WERI-Rb-1 (cell line): ENCODE data around the gene TCF7L1.
"Not testable (repeated sequence)": the region's sequence is repeated elsewhere in the genome, so short reads cannot be mapped to it uniquely, and the experiment has no call there.

Experiments
- DNase-seq: peaks from one replicate; pipeline ENCODE4 v3.0.0-alpha.2; 2020
- H3K27ac ChIP-seq: fragments of 250-450 bp; sonication (Bioruptor Pico); 2 replicates; pipeline ENCODE4 v1.5.1; 2020; ENCODE audit warnings: mild to moderate bottlenecking, moderate library complexity
- H3K27me3 ChIP-seq: fragments of 250-450 bp; sonication (Bioruptor Pico); 2 replicates; pipeline ENCODE4 v1.5.1; 2021; ENCODE audit warnings: mild to moderate bottlenecking, low read depth, moderate library complexity; ENCODE audit not compliant: insufficient read depth, severe bottlenecking
- H3K36me3 ChIP-seq: fragments of 250-450 bp; sonication (Bioruptor Pico); 2 replicates; pipeline ENCODE4 v1.5.1; 2020; ENCODE audit warnings: mild to moderate bottlenecking, moderate library complexity
- H3K4me3 ChIP-seq: 2 replicates; pipeline ENCODE4 v1.5.1; 2011; ENCODE audit warnings: low read depth, mild to moderate bottlenecking, control low read depth, low read length
- H3K9me3 ChIP-seq: fragments of 250-450 bp; sonication (Bioruptor Pico); 2 replicates; pipeline ENCODE4 v1.5.1; 2021; ENCODE audit warnings: mild to moderate bottlenecking, moderate library complexity; ENCODE audit not compliant: severe bottlenecking
- CTCF ChIP-seq: IDR thresholded peaks from 2 replicates; pipeline ENCODE4 v1.5.1; 2011; ENCODE audit warnings: low read depth, mild to moderate bottlenecking, control low read depth, inconsistent platforms, low read length

The TCF7L1 gene

GRCh38 chr2:85308896-85309555, 175.8 kb downstream of the TCF7L1 start:
- peak; percentile 84 for DNase-seq
- H3K36me3 ChIP-seq = peaks cover 7% of the 10 kb centered on the region; the same call in 1 of the 2 replicates

GRCh38 chr2:85309699-85310321, 176.6 kb downstream of the TCF7L1 start:
- DNase-seq = no peak
- H3K36me3 ChIP-seq = peaks cover 7% of the 10 kb centered on the region; the same call in 1 of the 2 replicates
- H3K9me3 ChIP-seq = no peaks in the 10 kb centered on the region
- peak overlapping the region; percentile 63 for H3K27ac ChIP-seq
- no peak for TF ChIP-seq CTCF
- no peak overlapping the region for H3K4me3 ChIP-seq
- H3K27me3 ChIP-seq = no peaks in the 10 kb centered on the region

More at GRCh38 chr2:85308896-85309555, 175.8 kb downstream of the TCF7L1 start:
- no peak for TF ChIP-seq CTCF
- Histone ChIP-seq H3K4me3 (no peak overlapping the region), H3K27ac (peak overlapping the region; percentile 63), H3K9me3 (no peaks in the 10 kb centered on the region), H3K27me3 (no peaks in the 10 kb centered on the region)

- Histone ChIP-seq H3K36me3 (peaks cover 7% of the 10 kb centered on the region; the same call in 1 of the 2 replicates), H3K4me3 (no peak overlapping the region), H3K27ac (no peak overlapping the region), H3K27me3 (no peaks in the 10 kb centered on the region), H3K9me3 (no peaks in the 10 kb centered on the region)
- no peak for DNase-seq
- TF ChIP-seq CTCF = no peak
Measured at GRCh38 chr2:85310330-85310729, 177.1 kb downstream of the TCF7L1 start.

GRCh38 chr2:85312404-85312803, 179.2 kb downstream of the TCF7L1 start:
- TF ChIP-seq CTCF = no peak
- H3K9me3 ChIP-seq = no peaks in the 10 kb centered on the region
- H3K36me3 ChIP-seq = peaks cover 6% of the 10 kb centered on the region
- no peaks in the 10 kb centered on the region for H3K27me3 ChIP-seq
- no peak for DNase-seq
- H3K4me3 ChIP-seq = no peak overlapping the region
- H3K27ac ChIP-seq = no peak overlapping the region

DNA sequence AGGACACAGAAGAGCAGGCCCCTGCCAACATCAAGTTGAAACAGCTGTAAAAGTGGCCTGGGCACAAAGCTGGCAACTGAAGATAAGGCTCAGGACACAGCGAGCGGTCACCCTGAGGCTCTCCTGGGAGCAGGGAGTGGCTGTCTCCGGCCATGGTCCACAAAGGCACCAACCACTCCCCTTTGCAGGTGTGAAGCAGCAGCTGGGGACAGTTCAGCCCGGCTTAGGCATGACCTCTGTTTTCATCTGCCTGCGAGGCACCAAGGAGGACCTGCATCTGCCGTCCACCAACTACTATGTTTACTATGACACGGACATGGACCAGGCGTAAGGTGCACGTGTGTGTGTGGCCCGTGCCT, 181.7 kb downstream of the TCF7L1 start:
- DNase-seq = no peak
- H3K9me3 ChIP-seq = no peaks in the 10 kb centered on the region
- H3K27ac ChIP-seq = no peak overlapping the region
- no peak for TF ChIP-seq CTCF
- H3K36me3 ChIP-seq = peaks cover 24% of the 10 kb centered on the region
- no peak overlapping the region for H3K4me3 ChIP-seq
- H3K27me3 ChIP-seq = no peaks in the 10 kb centered on the region

GRCh38 chr2:85315921-85316320, 182.7 kb downstream of the TCF7L1 start:
- not testable (repeated sequence) for H3K4me3 ChIP-seq, H3K27me3 ChIP-seq, H3K27ac ChIP-seq, DNase-seq, H3K9me3 ChIP-seq
- H3K36me3 ChIP-seq = peaks cover 35% of the 10 kb centered on the region
